Astrocyte (in vitro differentiated cells and primary cell): ENCODE measurements around the gene SMARCD1.

Experiments
- EZH2 ChIP-seq: IDR thresholded peaks from 2 replicates; pipeline ENCODE4 v1.6.1; 2012; ENCODE audit warnings: mild to moderate bottlenecking, low read length, inconsistent platforms; ENCODE audit not compliant: insufficient read depth
- TF ChIP-seq, protein P1 (sequence below): IDR thresholded peaks from 2 replicates; pipeline ENCODE4 v1.5.1; 2011; ENCODE audit warnings: low read depth, mild to moderate bottlenecking, inconsistent platforms, low read length, moderate library complexity; ENCODE audit not compliant: insufficient read depth

DNA sequence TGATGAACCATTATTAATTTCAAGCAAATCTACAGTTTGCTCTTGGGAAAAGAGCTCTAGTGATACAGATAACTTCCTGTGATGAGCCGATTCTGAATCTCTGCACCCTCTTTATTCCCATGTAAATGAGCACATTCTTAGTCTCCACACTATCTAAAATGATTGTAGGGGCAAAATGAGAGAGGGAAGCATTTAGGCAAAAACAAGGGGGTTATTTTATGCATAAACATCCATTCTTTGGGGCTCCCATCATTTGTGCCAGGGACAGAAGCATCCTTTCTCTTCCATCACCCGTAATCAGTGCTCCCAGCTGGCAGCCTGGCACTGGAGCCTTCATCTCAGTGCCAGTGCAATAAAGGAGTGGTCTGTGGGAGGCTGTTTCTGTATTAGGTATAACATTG is 17.0 kb downstream of the SMARCD1 start:
- TF ChIP-seq EZH2: no peak
- TF ChIP-seq, protein P1, sequence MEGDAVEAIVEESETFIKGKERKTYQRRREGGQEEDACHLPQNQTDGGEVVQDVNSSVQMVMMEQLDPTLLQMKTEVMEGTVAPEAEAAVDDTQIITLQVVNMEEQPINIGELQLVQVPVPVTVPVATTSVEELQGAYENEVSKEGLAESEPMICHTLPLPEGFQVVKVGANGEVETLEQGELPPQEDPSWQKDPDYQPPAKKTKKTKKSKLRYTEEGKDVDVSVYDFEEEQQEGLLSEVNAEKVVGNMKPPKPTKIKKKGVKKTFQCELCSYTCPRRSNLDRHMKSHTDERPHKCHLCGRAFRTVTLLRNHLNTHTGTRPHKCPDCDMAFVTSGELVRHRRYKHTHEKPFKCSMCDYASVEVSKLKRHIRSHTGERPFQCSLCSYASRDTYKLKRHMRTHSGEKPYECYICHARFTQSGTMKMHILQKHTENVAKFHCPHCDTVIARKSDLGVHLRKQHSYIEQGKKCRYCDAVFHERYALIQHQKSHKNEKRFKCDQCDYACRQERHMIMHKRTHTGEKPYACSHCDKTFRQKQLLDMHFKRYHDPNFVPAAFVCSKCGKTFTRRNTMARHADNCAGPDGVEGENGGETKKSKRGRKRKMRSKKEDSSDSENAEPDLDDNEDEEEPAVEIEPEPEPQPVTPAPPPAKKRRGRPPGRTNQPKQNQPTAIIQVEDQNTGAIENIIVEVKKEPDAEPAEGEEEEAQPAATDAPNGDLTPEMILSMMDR: no peak
